GM18517 (cell line): ENCODE measurements around the gene SENP1.

Experiments
- ATAC-seq: cut with Tn5 transposase; IDR thresholded peaks from one replicate; pipeline ENCODE4 v1.9.1; 2021; ENCODE audit warnings: mild to moderate bottlenecking, moderate library complexity; ENCODE audit not compliant: unreplicated experiment

Gene SENP1

GRCh38 chr12:48001505-48002413 lies 104.1 kb downstream of the SENP1 start:
- ATAC-seq = no peak

- no peak for ATAC-seq
Observed at GRCh38 chr12:48000878-48001504, 104.9 kb downstream of the SENP1 start.

GRCh38 chr12:47999816-48000215 lies 106.1 kb downstream of the SENP1 start:
- no peak for ATAC-seq

GRCh38 chr12:47997321-47997720 lies 108.6 kb downstream of the SENP1 start:
- no peak for ATAC-seq

GRCh38 chr12:47995981-47996401 lies 109.9 kb downstream of the SENP1 start:
- no peak for ATAC-seq

GRCh38 chr12:47993491-47993890 lies 112.4 kb downstream of the SENP1 start:
- ATAC-seq = no peak
